ENCODE measurements around the gene GHR. TPM values are rescaled to one million over a fixed set of nuclear protein-coding genes. Genes with fewer than 3 reads are reported as not detected.

Gene GHR
- total RNA-seq, 1 donor from 2014 or later = 1.3 TPM

- H3K4me3 ChIP-seq (ENCODE audit: low read depth, low read length) = no peak overlapping the region
- H3K27me3 ChIP-seq (ENCODE audit: control insufficient read depth, insufficient read depth, low read length) = peaks cover 1% of the 10 kb centered on the region
- no peak for FAIRE-seq
- TF ChIP-seq, protein P1, sequence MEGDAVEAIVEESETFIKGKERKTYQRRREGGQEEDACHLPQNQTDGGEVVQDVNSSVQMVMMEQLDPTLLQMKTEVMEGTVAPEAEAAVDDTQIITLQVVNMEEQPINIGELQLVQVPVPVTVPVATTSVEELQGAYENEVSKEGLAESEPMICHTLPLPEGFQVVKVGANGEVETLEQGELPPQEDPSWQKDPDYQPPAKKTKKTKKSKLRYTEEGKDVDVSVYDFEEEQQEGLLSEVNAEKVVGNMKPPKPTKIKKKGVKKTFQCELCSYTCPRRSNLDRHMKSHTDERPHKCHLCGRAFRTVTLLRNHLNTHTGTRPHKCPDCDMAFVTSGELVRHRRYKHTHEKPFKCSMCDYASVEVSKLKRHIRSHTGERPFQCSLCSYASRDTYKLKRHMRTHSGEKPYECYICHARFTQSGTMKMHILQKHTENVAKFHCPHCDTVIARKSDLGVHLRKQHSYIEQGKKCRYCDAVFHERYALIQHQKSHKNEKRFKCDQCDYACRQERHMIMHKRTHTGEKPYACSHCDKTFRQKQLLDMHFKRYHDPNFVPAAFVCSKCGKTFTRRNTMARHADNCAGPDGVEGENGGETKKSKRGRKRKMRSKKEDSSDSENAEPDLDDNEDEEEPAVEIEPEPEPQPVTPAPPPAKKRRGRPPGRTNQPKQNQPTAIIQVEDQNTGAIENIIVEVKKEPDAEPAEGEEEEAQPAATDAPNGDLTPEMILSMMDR (IDR thresholded peaks at IDR 0.05; ENCODE audit: insufficient read depth, low read length, severe bottlenecking) = no peak
- H3K36me3 ChIP-seq (ENCODE audit: control insufficient read depth, insufficient read depth, low read length) = no peaks in the 10 kb centered on the region
- DNase-seq (ENCODE audit: low read depth) = no peak
Observed at GRCh38 chr5:42631241-42631640, 208.0 kb downstream of the GHR start.

DNA sequence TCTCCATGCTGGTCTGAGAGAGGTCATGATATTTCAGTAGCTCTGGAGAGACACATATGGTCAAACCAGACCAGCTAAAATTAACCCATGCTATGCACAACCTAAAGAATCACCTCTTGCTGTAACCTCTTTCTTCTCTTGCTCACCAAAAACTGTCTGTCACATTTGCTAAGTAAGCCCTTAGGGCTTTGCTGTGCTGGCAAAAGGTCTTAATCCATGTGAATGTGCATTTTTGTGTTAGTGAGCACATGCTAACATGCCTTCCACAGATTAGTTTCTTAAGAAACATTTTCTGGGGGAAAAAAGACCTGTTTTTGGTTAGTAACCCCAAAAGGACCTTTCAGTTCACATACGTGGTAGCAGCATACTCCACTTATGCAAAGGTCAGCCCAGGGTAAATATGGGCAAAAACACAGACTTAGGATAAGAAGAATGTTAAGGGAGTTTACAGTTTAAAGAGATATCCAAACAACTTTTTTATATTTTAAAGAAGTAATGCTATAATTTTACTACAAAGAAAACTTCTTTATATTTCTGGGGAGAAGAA lies 209.2 kb downstream of the GHR start:
- no peaks in the 10 kb centered on the region for H3K36me3 ChIP-seq (ENCODE audit: control insufficient read depth, insufficient read depth, low read length)
- DNase-seq (ENCODE audit: low read depth) (no peak), FAIRE-seq (no peak)
- TF ChIP-seq, protein P1 (IDR thresholded peaks at IDR 0.05; ENCODE audit: insufficient read depth, low read length, severe bottlenecking) = no peak
- peaks cover 1% of the 10 kb centered on the region for H3K27me3 ChIP-seq (ENCODE audit: control insufficient read depth, insufficient read depth, low read length)
- no peak overlapping the region for H3K4me3 ChIP-seq (ENCODE audit: low read depth, low read length)

GRCh38 chr5:42634575-42634974 lies 211.3 kb downstream of the GHR start:
- Histone ChIP-seq H3K27me3 (ENCODE audit: control insufficient read depth, insufficient read depth, low read length) (peaks cover 1% of the 10 kb centered on the region), H3K36me3 (ENCODE audit: control insufficient read depth, insufficient read depth, low read length) (no peaks in the 10 kb centered on the region), H3K4me3 (ENCODE audit: low read depth, low read length) (no peak overlapping the region)
- DNase-seq (ENCODE audit: low read depth) (no peak), FAIRE-seq (no peak)
- TF ChIP-seq, protein P1 (IDR thresholded peaks at IDR 0.05; ENCODE audit: insufficient read depth, low read length, severe bottlenecking) = no peak

DNA sequence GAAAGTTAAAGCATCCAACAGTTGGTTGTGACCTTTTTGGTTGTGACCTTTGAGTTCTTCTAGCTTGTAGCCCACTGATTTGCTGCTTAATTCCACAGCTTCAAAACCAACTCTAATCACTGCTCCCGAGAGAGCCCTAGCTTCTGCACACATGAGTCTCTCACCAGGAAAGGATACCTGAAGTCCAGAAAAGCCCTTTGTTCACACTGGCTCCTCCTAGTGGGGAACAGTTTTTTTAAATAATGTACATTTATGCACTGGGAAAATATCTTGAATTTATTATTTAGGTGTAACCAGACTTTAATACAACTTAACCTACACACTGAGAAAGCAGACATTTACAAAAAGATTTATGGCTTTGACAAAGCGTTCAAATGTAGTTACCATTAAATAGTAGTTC lies 213.2 kb downstream of the GHR start:
- H3K27me3 ChIP-seq (ENCODE audit: control insufficient read depth, insufficient read depth, low read length) = peaks cover 1% of the 10 kb centered on the region
- TF ChIP-seq, protein P1 (IDR thresholded peaks at IDR 0.05; ENCODE audit: insufficient read depth, low read length, severe bottlenecking) = peak; percentile 29
- no peak overlapping the region for H3K4me3 ChIP-seq (ENCODE audit: low read depth, low read length)
- DNase-seq (ENCODE audit: low read depth) (peak; percentile 41), FAIRE-seq (no peak)
- H3K36me3 ChIP-seq (ENCODE audit: control insufficient read depth, insufficient read depth, low read length) = no peaks in the 10 kb centered on the region

- FAIRE-seq = no peak
- TF ChIP-seq, protein P1 (IDR thresholded peaks at IDR 0.05; ENCODE audit: insufficient read depth, low read length, severe bottlenecking) = no peak
- Histone ChIP-seq H3K4me3 (ENCODE audit: low read depth, low read length) (no peak overlapping the region), H3K27me3 (ENCODE audit: control insufficient read depth, insufficient read depth, low read length) (peaks cover 1% of the 10 kb centered on the region), H3K36me3 (ENCODE audit: control insufficient read depth, insufficient read depth, low read length) (no peaks in the 10 kb centered on the region)
- no peak for DNase-seq (ENCODE audit: low read depth)
Observed at GRCh38 chr5:42636946-42637345, 213.7 kb downstream of the GHR start.

GRCh38 chr5:42638972-42639371 lies 215.7 kb downstream of the GHR start:
- no peak for DNase-seq (ENCODE audit: low read depth)
- no peaks in the 10 kb centered on the region for H3K36me3 ChIP-seq (ENCODE audit: control insufficient read depth, insufficient read depth, low read length)
- no peak for FAIRE-seq
- TF ChIP-seq, protein P1 (IDR thresholded peaks at IDR 0.05; ENCODE audit: insufficient read depth, low read length, severe bottlenecking) = no peak
- H3K27me3 ChIP-seq (ENCODE audit: control insufficient read depth, insufficient read depth, low read length) = no peaks in the 10 kb centered on the region
- H3K4me3 ChIP-seq (ENCODE audit: low read depth, low read length) = no peak overlapping the region
